HS-27A (cell line): Measurements from ENCODE around the gene IFI6.
"Not testable (repeated sequence)": the region's sequence is repeated elsewhere in the genome, so short reads cannot be mapped to it uniquely, and the experiment has no call there.

Source experiments
- DNase-seq: peaks from one replicate; pipeline ENCODE4 v3.0.0-alpha.2; 2012; ENCODE audit warnings: low read depth, missing footprints

IFI6 gene

GRCh38 chr1:27627733-27628132 lies 44.3 kb downstream of the IFI6 start:
- DNase-seq = not testable (repeated sequence)

- no peak for DNase-seq
Observed at GRCh38 chr1:27627061-27627460, 44.9 kb downstream of the IFI6 start.

GRCh38 chr1:27626031-27626935 lies 45.7 kb downstream of the IFI6 start:
- no peak for DNase-seq

- no peak for DNase-seq
Observed at GRCh38 chr1:27624467-27625178, 47.4 kb downstream of the IFI6 start.

GRCh38 chr1:27623327-27624212 lies 48.4 kb downstream of the IFI6 start:
- DNase-seq = no peak

GRCh38 chr1:27622828-27623227 lies 49.2 kb downstream of the IFI6 start:
- DNase-seq = no peak

GRCh38 chr1:27621051-27621920 lies 50.7 kb downstream of the IFI6 start:
- DNase-seq = no peak

- DNase-seq = not testable (repeated sequence)
Observed at GRCh38 chr1:27619782-27620438, 52.1 kb downstream of the IFI6 start.

GRCh38 chr1:27618341-27619082 lies 53.5 kb downstream of the IFI6 start:
- DNase-seq = no peak

- no peak for DNase-seq
Observed at GRCh38 chr1:27617420-27617819, 54.6 kb downstream of the IFI6 start.

- no peak for DNase-seq
Observed at GRCh38 chr1:27616441-27616840, 55.6 kb downstream of the IFI6 start.
